HepG2 (cell line): ENCODE results near the gene STOM. TPM values are rescaled to one million over a fixed set of nuclear protein-coding genes. Genes with fewer than 3 reads are reported as not detected.
A peak's percentile ranks its signal among the peaks of the same experiment; 100 is the strongest.

Experiments
- ATF1 ChIP-seq: IDR thresholded peaks from 2 replicates; pipeline ENCODE4 v1.6.1; 2016; ENCODE audit warnings: mild to moderate bottlenecking, control low read depth
- BCL6 ChIP-seq: IDR thresholded peaks from 2 replicates; pipeline ENCODE4 v1.6.1; 2016; ENCODE audit warnings: missing genetic modification reagents, missing compliant biosample characterization
- CREM ChIP-seq, 2 experiments: sonication (generic) in 1 of 2; formaldehyde crosslinking in 1 of 2; IDR thresholded peaks; 2 replicates each; pipeline versions ENCODE4 v1.4.0 to v1.6.1; 2016 to 2020; ENCODE audit warnings: antibody characterized with exemption in 1 of 2, mild to moderate bottlenecking in 1 of 2, missing genetic modification reagents in 1 of 2
- GATA4 ChIP-seq: sonication (generic); IDR thresholded peaks from 2 replicates; pipeline ENCODE4 v1.6.1; 2016; ENCODE audit warnings: antibody characterized with exemption, low read depth, borderline replicate concordance
- HMG20A ChIP-seq: IDR thresholded peaks from 2 replicates; pipeline ENCODE4 v1.6.1; 2016; ENCODE audit warnings: borderline replicate concordance
- KDM1A ChIP-seq: IDR thresholded peaks from 2 replicates; pipeline ENCODE4 v1.6.1; 2016; ENCODE audit warnings: missing compliant biosample characterization
- PPARG ChIP-seq: conservative IDR thresholded peaks from 2 replicates; pipeline ENCODE4 v1.6.1; 2016; ENCODE audit warnings: missing biosample characterization, missing genetic modification reagents
- RARG ChIP-seq: sonication (generic); formaldehyde crosslinking; IDR thresholded peaks from 2 replicates; pipeline ENCODE4 v1.4.0; 2020; ENCODE audit warnings: low read depth, mild to moderate bottlenecking, missing genetic modification reagents
- SCMH1 ChIP-seq: sonication (generic); formaldehyde crosslinking; IDR thresholded peaks from 2 replicates; pipeline ENCODE4 v1.9.0; 2021; ENCODE audit warnings: missing genetic modification reagents, mild to moderate bottlenecking, borderline replicate concordance
- SOX6 ChIP-seq, 2 experiments: fragments of 450-650 bp in 1 of 2; sonication (generic) in 1 of 2; formaldehyde crosslinking in 1 of 2; IDR thresholded peaks; 2 replicates each; pipeline versions ENCODE4 v1.4.0 to v1.6.1; 2017 to 2020; ENCODE audit warnings: antibody characterized with exemption in 1 of 2, mild to moderate bottlenecking in 1 of 2, missing genetic modification reagents in 1 of 2
- TFDP1 ChIP-seq: IDR thresholded peaks from 2 replicates; pipeline ENCODE4 v1.6.1; 2016; ENCODE audit warnings: missing compliant biosample characterization, missing genetic modification reagents, borderline replicate concordance
- TRAFD1 ChIP-seq: sonication (generic); formaldehyde crosslinking; IDR thresholded peaks from 2 replicates; pipeline ENCODE4 v1.5.1; 2020; ENCODE audit warnings: missing genetic modification reagents, mild to moderate bottlenecking, borderline replicate concordance
- ZBTB44 ChIP-seq: sonication (generic); formaldehyde crosslinking; IDR thresholded peaks from 2 replicates; pipeline ENCODE4 v1.4.0; 2020; ENCODE audit warnings: missing genetic modification reagents
- ZNF557 ChIP-seq: sonication (generic); formaldehyde crosslinking; IDR thresholded peaks from 2 replicates; pipeline ENCODE4 v1.4.0; 2020; ENCODE audit warnings: missing genetic modification reagents
- ZNF609 ChIP-seq: sonication (generic); formaldehyde crosslinking; IDR thresholded peaks from 2 replicates; pipeline ENCODE4 v1.4.0; 2020; ENCODE audit warnings: mild to moderate bottlenecking, missing genetic modification reagents, borderline replicate concordance
- polyA plus RNA-seq, 8 experiments: library from polyadenylated mRNA; depleted of rRNA in 3 of 8; stranded (reverse) in 7 of 8; unstranded in 1 of 8; fragments of >200 nt; fragmentation: Illumina TruSeq in 4 of 8; extraction: Trizol in 4 of 8; gene quantifications; 2 replicates each; pipeline versions ENCODE4 v1.2.1 to v1.2.3, GENCODE V29; 2011 to 2016; ENCODE audit warnings: low read depth in 4 of 8, missing spikeins in 1 of 8, mixed read lengths in 1 of 8; ENCODE audit not compliant: insufficient read depth in 1 of 8
- total RNA-seq, 5 experiments: library from RNA; depleted of rRNA; stranded (reverse); fragments of >200 nt; fragmentation: Illumina TruSeq; extraction: Trizol; gene quantifications; 2 replicates each; pipeline ENCODE4 v1.2.3, GENCODE V29; 2016; ENCODE audit warnings: low read depth in 1 of 5
- TF ChIP-seq, protein P1 (sequence below): sonication (generic); formaldehyde crosslinking; IDR thresholded peaks from 2 replicates; pipeline ENCODE4 v1.8.0; 2022; ENCODE audit warnings: mild to moderate bottlenecking, missing genetic modification reagents; ENCODE audit not compliant: insufficient replicate concordance

STOM gene
- total and polyA plus RNA-seq, 2 of the 13 experiments (the other 11 are each of a cell fraction or from before 2014, with no cell fraction given), result 43.6 to 165 TPM

GRCh38 chr9:121368138-121368522 lies 1.9 kb downstream of the STOM start (continued):
- TF ChIP-seq SCMH1 (no peak), ZNF609 (CRISPR knock-in tag) (peak; percentile 79; the same call in 1 of the 2 replicates), PPARG (peak; percentile 60), TRAFD1 (no peak), SOX6 (IDR thresholded peaks at IDR 0.05) (no peak), SOX6 (CRISPR knock-in tag; IDR thresholded peaks at IDR 0.05) (peak; percentile 59), TFDP1 (peak; percentile 42; the same call in 1 of the 2 replicates), BCL6 (CRISPR knock-in tag) (peak; percentile 99), RARG (CRISPR knock-in tag) (0 out of 2 replicates have a peak, but pooled peaks have one; percentile 34), ZBTB44 (CRISPR knock-in tag) (no peak), ZNF557 (CRISPR knock-in tag) (0 out of 2 replicates have a peak, but pooled peaks have one; percentile 75), GATA4 (peak; percentile 40; the same call in 1 of the 2 replicates), HMG20A (CRISPR knock-in tag) (peak; percentile 93), KDM1A (CRISPR knock-in tag) (no peak), CREM (IDR thresholded peaks at IDR 0.05) (peak; percentile 68), CREM (CRISPR knock-in tag; IDR thresholded peaks at IDR 0.05) (no peak), ATF1 (CRISPR knock-in tag) (peak; percentile 14; the same call in 1 of the 2 replicates)
- TF ChIP-seq, protein P1, sequence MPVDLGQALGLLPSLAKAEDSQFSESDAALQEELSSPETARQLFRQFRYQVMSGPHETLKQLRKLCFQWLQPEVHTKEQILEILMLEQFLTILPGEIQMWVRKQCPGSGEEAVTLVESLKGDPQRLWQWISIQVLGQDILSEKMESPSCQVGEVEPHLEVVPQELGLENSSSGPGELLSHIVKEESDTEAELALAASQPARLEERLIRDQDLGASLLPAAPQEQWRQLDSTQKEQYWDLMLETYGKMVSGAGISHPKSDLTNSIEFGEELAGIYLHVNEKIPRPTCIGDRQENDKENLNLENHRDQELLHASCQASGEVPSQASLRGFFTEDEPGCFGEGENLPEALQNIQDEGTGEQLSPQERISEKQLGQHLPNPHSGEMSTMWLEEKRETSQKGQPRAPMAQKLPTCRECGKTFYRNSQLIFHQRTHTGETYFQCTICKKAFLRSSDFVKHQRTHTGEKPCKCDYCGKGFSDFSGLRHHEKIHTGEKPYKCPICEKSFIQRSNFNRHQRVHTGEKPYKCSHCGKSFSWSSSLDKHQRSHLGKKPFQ (CRISPR knock-in tag), result peak; percentile 71
